ENCODE measurements around the gene MRNIP. TPM values are rescaled to one million over a fixed set of nuclear protein-coding genes. Genes with fewer than 3 reads are reported as not detected.

Gene MRNIP
- total RNA-seq, 3 donors from 2014 or later, result 32.3 to 67.2 (median 48.8) TPM

DNA sequence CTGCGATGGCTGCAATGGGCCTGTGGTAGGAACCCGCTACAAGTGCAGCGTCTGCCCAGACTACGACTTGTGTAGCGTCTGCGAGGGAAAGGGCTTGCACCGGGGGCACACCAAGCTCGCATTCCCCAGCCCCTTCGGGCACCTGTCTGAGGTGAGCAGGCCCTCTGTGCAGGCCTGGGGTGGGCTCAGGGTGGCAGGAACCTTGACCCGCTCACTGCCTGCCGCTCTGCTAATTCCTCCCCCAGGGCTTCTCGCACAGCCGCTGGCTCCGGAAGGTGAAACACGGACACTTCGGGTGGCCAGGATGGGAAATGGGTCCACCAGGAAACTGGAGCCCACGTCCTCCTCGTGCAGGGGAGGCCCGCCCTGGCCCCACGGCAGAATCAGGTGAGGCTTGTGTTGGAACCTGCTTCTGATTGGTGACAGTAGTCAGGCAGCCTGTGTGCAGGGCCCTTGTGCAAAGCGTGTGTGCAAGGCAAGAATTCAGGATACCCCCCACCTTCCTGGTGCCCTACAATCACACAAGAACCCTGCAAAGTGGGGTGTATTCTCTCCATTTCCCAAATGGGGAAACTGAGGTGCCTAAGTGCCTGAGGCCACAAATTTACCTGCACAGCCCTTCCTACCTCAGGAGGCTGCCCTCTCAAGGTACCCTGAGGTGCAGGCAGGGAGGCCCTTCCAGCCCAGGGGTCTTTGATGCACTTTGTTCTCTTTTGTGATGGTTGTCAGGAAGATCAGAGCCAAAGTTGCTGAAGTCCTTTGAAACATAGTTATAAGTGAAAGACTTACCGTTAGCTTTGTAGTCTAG lies 34.5 kb downstream of the MRNIP start:
- H3K4me3 ChIP-seq, result peak overlapping the region; percentile 94 to 100 (median 100)
- peaks cover 10 to 24% of the 10 kb centered on the region in 2 donors for H3K4me1 ChIP-seq
- H3K27me3 ChIP-seq, result no peaks in the 10 kb centered on the region
- no peak for DNase-seq (ENCODE audit: low spot score in 2 of 2)
- intact Hi-C loops (cut with DNase I; ENCODE audit: low total_unique reads), result no loop called here
- H3K36me3 ChIP-seq, result peaks cover 20% of the 10 kb centered on the region
- TF ChIP-seq, protein P1, sequence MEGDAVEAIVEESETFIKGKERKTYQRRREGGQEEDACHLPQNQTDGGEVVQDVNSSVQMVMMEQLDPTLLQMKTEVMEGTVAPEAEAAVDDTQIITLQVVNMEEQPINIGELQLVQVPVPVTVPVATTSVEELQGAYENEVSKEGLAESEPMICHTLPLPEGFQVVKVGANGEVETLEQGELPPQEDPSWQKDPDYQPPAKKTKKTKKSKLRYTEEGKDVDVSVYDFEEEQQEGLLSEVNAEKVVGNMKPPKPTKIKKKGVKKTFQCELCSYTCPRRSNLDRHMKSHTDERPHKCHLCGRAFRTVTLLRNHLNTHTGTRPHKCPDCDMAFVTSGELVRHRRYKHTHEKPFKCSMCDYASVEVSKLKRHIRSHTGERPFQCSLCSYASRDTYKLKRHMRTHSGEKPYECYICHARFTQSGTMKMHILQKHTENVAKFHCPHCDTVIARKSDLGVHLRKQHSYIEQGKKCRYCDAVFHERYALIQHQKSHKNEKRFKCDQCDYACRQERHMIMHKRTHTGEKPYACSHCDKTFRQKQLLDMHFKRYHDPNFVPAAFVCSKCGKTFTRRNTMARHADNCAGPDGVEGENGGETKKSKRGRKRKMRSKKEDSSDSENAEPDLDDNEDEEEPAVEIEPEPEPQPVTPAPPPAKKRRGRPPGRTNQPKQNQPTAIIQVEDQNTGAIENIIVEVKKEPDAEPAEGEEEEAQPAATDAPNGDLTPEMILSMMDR (IDR thresholded peaks at IDR 0.05), result no peak
- peak in 1 of 3 donors; percentile 23 for TF ChIP-seq POLR2AphosphoS5 (IDR thresholded peaks at IDR 0.05)
- peak overlapping the region in 1 of 2 donors; percentile 11 for H3K27ac ChIP-seq
- H3K9me3 ChIP-seq, result no peaks in the 10 kb centered on the region

DNA sequence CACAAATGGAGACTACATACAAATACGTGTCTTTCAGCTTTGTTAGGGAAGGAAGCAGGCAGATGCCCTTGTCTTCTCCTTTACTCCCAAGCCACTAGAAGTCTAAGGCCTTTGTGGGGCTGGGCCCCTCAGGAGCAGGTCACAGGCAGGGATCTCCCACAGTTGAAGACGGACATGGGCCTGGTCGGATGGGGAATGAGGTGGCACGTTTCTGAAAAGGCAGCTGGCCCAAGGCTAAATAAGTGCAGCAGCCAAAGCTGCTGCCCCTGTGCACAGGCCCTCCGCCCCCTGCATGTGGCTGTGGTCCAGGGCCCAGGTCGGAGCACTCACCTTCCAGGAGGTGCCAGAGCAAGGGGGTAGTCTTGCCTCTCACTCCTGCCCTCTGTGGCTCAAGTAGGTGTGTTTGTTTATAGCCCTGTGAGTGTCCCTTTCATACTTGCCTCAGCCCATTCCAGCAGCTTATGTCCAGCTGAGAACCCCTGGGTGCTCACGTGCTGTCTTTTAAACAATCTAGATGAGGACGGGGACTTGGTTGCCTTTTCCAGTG lies 36.1 kb downstream of the MRNIP start:
- peak in 1 of 3 donors; percentile 9 for TF ChIP-seq POLR2AphosphoS5 (IDR thresholded peaks at IDR 0.05)
- TF ChIP-seq, protein P1 (IDR thresholded peaks at IDR 0.05), result no peak
- TF ChIP-seq POLR2A (IDR thresholded peaks at IDR 0.05), result no peak
- Histone ChIP-seq H3K36me3 (peaks cover 20% of the 10 kb centered on the region), H3K27ac (peak overlapping the region; percentile 41 to 100), H3K27me3 (no peaks in the 10 kb centered on the region), H3K9me3 (no peaks in the 10 kb centered on the region), H3K4me3 (peak overlapping the region; percentile 94 to 100 (median 100)), H3K4me1 (peaks cover 15 to 24% of the 10 kb centered on the region in 2 donors)
- no peak for DNase-seq (ENCODE audit: low spot score in 2 of 2)
- intact Hi-C loops (cut with DNase I; ENCODE audit: low total_unique reads), result no loop called here

DNA sequence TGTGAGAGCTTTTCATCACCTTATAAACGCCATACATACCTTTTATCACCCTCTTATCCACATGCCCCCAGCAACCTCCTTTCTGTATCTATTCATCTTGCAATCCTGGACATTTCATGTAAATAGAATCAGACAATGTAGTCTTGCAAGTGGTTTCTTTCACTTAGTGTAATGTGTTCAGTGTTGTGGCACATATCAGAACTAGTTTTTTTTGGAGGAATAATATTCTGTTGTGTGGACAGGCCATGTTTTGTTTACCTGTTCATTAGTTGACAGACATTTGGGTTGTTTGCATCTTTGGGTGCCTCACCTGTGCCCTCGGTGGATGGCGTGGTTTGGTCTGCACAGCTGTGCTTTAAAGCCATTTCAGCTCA lies 36.6 kb downstream of the MRNIP start:
- intact Hi-C loops (cut with DNase I; ENCODE audit: low total_unique reads), result no loop called here
- H3K4me3 ChIP-seq, result peak overlapping the region; percentile 94 to 100 (median 100)
- peaks cover 20% of the 10 kb centered on the region for H3K36me3 ChIP-seq
- no peaks in the 10 kb centered on the region for H3K27me3 ChIP-seq
- no peak for DNase-seq (ENCODE audit: low spot score in 2 of 2)
- H3K27ac ChIP-seq, result peak overlapping the region; percentile 41 to 100
- H3K4me1 ChIP-seq, result peaks cover 19 to 24% of the 10 kb centered on the region in 2 donors
- TF ChIP-seq, protein P1 (IDR thresholded peaks at IDR 0.05), result no peak
- TF ChIP-seq POLR2A (IDR thresholded peaks at IDR 0.05), result no peak
- no peak for TF ChIP-seq POLR2AphosphoS5 (IDR thresholded peaks at IDR 0.05)
- no peaks in the 10 kb centered on the region for H3K9me3 ChIP-seq

DNA sequence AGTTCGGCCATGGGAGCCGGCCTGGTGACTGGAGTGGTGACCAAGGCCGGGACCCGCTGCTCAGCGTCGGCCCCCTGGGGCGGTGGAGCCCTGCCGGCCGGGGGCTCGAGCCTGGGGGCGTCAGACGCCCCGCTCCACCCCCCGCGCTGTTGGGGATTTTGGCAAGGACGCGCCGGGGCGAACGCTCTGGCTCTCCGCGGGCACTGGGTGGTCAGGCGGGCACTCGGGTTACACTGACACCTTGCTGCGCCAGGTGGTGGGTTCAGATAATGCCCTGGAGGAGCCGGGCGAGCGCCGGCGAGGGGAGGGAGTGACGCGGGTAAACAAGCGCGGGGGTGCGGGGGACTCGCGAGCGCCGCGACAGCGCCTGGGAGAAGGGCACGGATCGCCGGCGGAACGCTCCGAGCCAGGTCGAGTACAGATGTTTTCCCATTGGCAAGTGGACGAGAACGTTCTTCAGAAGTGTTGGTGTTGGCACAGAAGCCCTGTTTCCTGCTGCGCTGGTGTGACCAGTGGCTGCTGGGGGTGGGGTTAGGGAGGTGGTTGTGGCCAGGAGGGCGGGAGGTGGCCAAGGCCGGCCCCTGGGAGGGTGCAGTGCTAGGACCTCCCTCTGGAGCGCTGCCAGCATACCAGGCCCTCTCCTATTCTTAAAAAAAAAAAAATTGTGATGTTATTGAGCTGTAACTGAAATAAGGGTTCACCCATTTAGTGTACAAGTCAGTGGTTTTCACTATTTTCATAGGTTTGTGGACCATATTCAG lies 37.1 kb downstream of the MRNIP start:
- Histone ChIP-seq H3K27ac (peak overlapping the region; percentile 99 to 100), H3K27me3 (no peaks in the 10 kb centered on the region), H3K4me1 (peaks cover 19 to 24% of the 10 kb centered on the region in 2 donors), H3K36me3 (peaks cover 20% of the 10 kb centered on the region), H3K9me3 (no peaks in the 10 kb centered on the region), H3K4me3 (peak overlapping the region; percentile 94 to 100 (median 100))
- peak; percentile 80 for TF ChIP-seq POLR2A (IDR thresholded peaks at IDR 0.05)
- TF ChIP-seq POLR2AphosphoS5 (IDR thresholded peaks at IDR 0.05), result peak; percentile 90 to 96 (median 93)
- TF ChIP-seq, protein P1 (IDR thresholded peaks at IDR 0.05), result peak in 1 of 3 donors; percentile 24
- intact Hi-C loops (cut with DNase I; ENCODE audit: low total_unique reads), result no loop called here
- DNase-seq (ENCODE audit: low spot score in 2 of 2), result peak; percentile 97

Measured in breast epithelium (tissue), 4 donors.